HT-29 (cell line): ENCODE measurements around the gene SEMA6C. TPM values are rescaled to one million over a fixed set of nuclear protein-coding genes. Genes with fewer than 3 reads are reported as not detected.
"Not testable (repeated sequence)": the region's sequence is repeated elsewhere in the genome, so short reads cannot be mapped to it uniquely, and the experiment has no call there.

Experiments used
- DNase-seq: peaks from one replicate; pipeline ENCODE4 v3.0.0-alpha.2; 2015; ENCODE audit warnings: low spot score
- total RNA-seq: library from RNA; depleted of rRNA; stranded (reverse); fragments of >200 nt; shearing (Covaris generic); gene quantifications from 2 replicates; pipeline ENCODE4 v1.2.3, GENCODE V29; 2014; rRNA removed

Gene SEMA6C
- 0.13 TPM in 1 of 2 replicates, not detected in the other for total RNA-seq

GRCh38 chr1:151146412-151147131 lies at the start of gene SEMA6C:
Gene SEMA6C (minus strand): TSS chr1:151146631. CDS start chr1:151142621, 4,010 bp downstream.
- DNase-seq, result peak; percentile 83

- peak; percentile 96 for DNase-seq
Observed at GRCh38 chr1:151194894-151195594, 48.6 kb upstream of the SEMA6C start.

GRCh38 chr1:151193856-151194255 lies 47.4 kb upstream of the SEMA6C start:
- DNase-seq, result no peak

- DNase-seq, result no peak
Observed at GRCh38 chr1:151193304-151193703, 46.9 kb upstream of the SEMA6C start.

GRCh38 chr1:151192047-151192446 lies 45.6 kb upstream of the SEMA6C start:
- no peak for DNase-seq

GRCh38 chr1:151189637-151190445 lies 43.4 kb upstream of the SEMA6C start, which contains the start of gene VPS72:
Gene VPS72 (minus strand): TSS chr1:151190197. CDS start chr1:151190121, 76 bp downstream.
- DNase-seq, result peak; percentile 90

GRCh38 chr1:151188667-151189066 lies 42.2 kb upstream of the SEMA6C start:
- DNase-seq, result not testable (repeated sequence)

GRCh38 chr1:151187205-151187604 lies 40.8 kb upstream of the SEMA6C start:
- no peak for DNase-seq

- DNase-seq, result no peak
Observed at GRCh38 chr1:151184211-151184610, 37.8 kb upstream of the SEMA6C start.

- DNase-seq, result no peak
Observed at GRCh38 chr1:151176514-151177045, 30.1 kb upstream of the SEMA6C start.

GRCh38 chr1:151175863-151176262 lies 29.4 kb upstream of the SEMA6C start, which contains the start of gene TMOD4:
Gene TMOD4 (minus strand): TSS chr1:151175981. CDS start chr1:151174875, 1,106 bp downstream.
- no peak for DNase-seq

GRCh38 chr1:151175041-151175741 lies 28.8 kb upstream of the SEMA6C start:
- no peak for DNase-seq

- DNase-seq, result no peak
Observed at GRCh38 chr1:151171190-151171589, 24.8 kb upstream of the SEMA6C start.

GRCh38 chr1:151167116-151167515 lies 20.7 kb upstream of the SEMA6C start:
- no peak for DNase-seq

- DNase-seq, result no peak
Observed at GRCh38 chr1:151166505-151166956, 20.1 kb upstream of the SEMA6C start.

- peak; percentile 96 for DNase-seq
Observed at GRCh38 chr1:151165738-151166504, 19.5 kb upstream of the SEMA6C start, which contains the start of the genes LYSMD1 and SCNM1. Gene LYSMD1 (minus strand): TSS chr1:151165902. CDS start chr1:151165258, 644 bp downstream. Gene SCNM1 (plus strand): TSS chr1:151166144. CDS start chr1:151166153, 9 bp downstream.

- peak; percentile 12 for DNase-seq
Observed at GRCh38 chr1:151165281-151165737, 18.9 kb upstream of the SEMA6C start.

GRCh38 chr1:151164732-151165280 lies 18.4 kb upstream of the SEMA6C start:
- no peak for DNase-seq

- no peak for DNase-seq
Observed at GRCh38 chr1:151159373-151159772, 12.9 kb upstream of the SEMA6C start.
